Measurements from ENCODE around the gene IRF1.

The IRF1 gene

GRCh38 chr5:132475987-132476875 lies 14.3 kb downstream of the IRF1 start:
- Histone ChIP-seq H3K4me1 (ENCODE audit: control insufficient read depth, insufficient read depth, low read length) (peaks cover 4% of the 10 kb centered on the region), H3K36me3 (ENCODE audit: control insufficient read depth, insufficient read depth, low read length) (no peaks in the 10 kb centered on the region), H3K9me3 (ENCODE audit: control insufficient read depth, insufficient read depth, low read length) (no peaks in the 10 kb centered on the region), H3K9ac (ENCODE audit: low read depth, low read length) (no peak overlapping the region), H3K27me3 (ENCODE audit: control insufficient read depth, insufficient read depth, low read length) (no peaks in the 10 kb centered on the region), H3K4me3 (ENCODE audit: low read depth, low read length) (no peak overlapping the region)

GRCh38 chr5:132475497-132475882 lies 15.1 kb downstream of the IRF1 start:
- H3K4me1 ChIP-seq (ENCODE audit: control insufficient read depth, insufficient read depth, low read length): peaks cover 4% of the 10 kb centered on the region
- H3K27me3 ChIP-seq (ENCODE audit: control insufficient read depth, insufficient read depth, low read length): no peaks in the 10 kb centered on the region
- H3K9ac ChIP-seq (ENCODE audit: low read depth, low read length): no peak overlapping the region
- H3K36me3 ChIP-seq (ENCODE audit: control insufficient read depth, insufficient read depth, low read length): no peaks in the 10 kb centered on the region
- no peak overlapping the region for H3K4me3 ChIP-seq (ENCODE audit: low read depth, low read length)
- H3K9me3 ChIP-seq (ENCODE audit: control insufficient read depth, insufficient read depth, low read length): no peaks in the 10 kb centered on the region

GRCh38 chr5:132474881-132475496 lies 15.6 kb downstream of the IRF1 start:
- peak overlapping the region; percentile 3 for H3K9ac ChIP-seq (ENCODE audit: low read depth, low read length)
- no peak overlapping the region for H3K4me3 ChIP-seq (ENCODE audit: low read depth, low read length)
- peaks cover 4% of the 10 kb centered on the region for H3K4me1 ChIP-seq (ENCODE audit: control insufficient read depth, insufficient read depth, low read length)
- no peaks in the 10 kb centered on the region for H3K9me3 ChIP-seq (ENCODE audit: control insufficient read depth, insufficient read depth, low read length)
- H3K36me3 ChIP-seq (ENCODE audit: control insufficient read depth, insufficient read depth, low read length): no peaks in the 10 kb centered on the region
- no peaks in the 10 kb centered on the region for H3K27me3 ChIP-seq (ENCODE audit: control insufficient read depth, insufficient read depth, low read length)

- Histone ChIP-seq H3K36me3 (ENCODE audit: control insufficient read depth, insufficient read depth, low read length) (no peaks in the 10 kb centered on the region), H3K4me3 (ENCODE audit: low read depth, low read length) (no peak overlapping the region), H3K9me3 (ENCODE audit: control insufficient read depth, insufficient read depth, low read length) (no peaks in the 10 kb centered on the region), H3K9ac (ENCODE audit: low read depth, low read length) (no peak overlapping the region), H3K27me3 (ENCODE audit: control insufficient read depth, insufficient read depth, low read length) (no peaks in the 10 kb centered on the region), H3K4me1 (ENCODE audit: control insufficient read depth, insufficient read depth, low read length) (peaks cover 4% of the 10 kb centered on the region)
Observed at GRCh38 chr5:132474131-132474723, 16.3 kb downstream of the IRF1 start.

- Histone ChIP-seq H3K9ac (ENCODE audit: low read depth, low read length) (no peak overlapping the region), H3K4me3 (ENCODE audit: low read depth, low read length) (no peak overlapping the region), H3K27me3 (ENCODE audit: control insufficient read depth, insufficient read depth, low read length) (no peaks in the 10 kb centered on the region), H3K36me3 (ENCODE audit: control insufficient read depth, insufficient read depth, low read length) (no peaks in the 10 kb centered on the region), H3K4me1 (ENCODE audit: control insufficient read depth, insufficient read depth, low read length) (peaks cover 4% of the 10 kb centered on the region), H3K9me3 (ENCODE audit: control insufficient read depth, insufficient read depth, low read length) (no peaks in the 10 kb centered on the region)
Observed at GRCh38 chr5:132473668-132474067, 16.9 kb downstream of the IRF1 start.

GRCh38 chr5:132473019-132473531 lies 17.5 kb downstream of the IRF1 start:
- Histone ChIP-seq H3K9ac (ENCODE audit: low read depth, low read length) (no peak overlapping the region), H3K27me3 (ENCODE audit: control insufficient read depth, insufficient read depth, low read length) (no peaks in the 10 kb centered on the region), H3K9me3 (ENCODE audit: control insufficient read depth, insufficient read depth, low read length) (no peaks in the 10 kb centered on the region), H3K4me1 (ENCODE audit: control insufficient read depth, insufficient read depth, low read length) (peaks cover 4% of the 10 kb centered on the region), H3K36me3 (ENCODE audit: control insufficient read depth, insufficient read depth, low read length) (no peaks in the 10 kb centered on the region), H3K4me3 (ENCODE audit: low read depth, low read length) (no peak overlapping the region)

- peaks cover 4% of the 10 kb centered on the region for H3K4me1 ChIP-seq (ENCODE audit: control insufficient read depth, insufficient read depth, low read length)
Observed at GRCh38 chr5:132472431-132472830, 18.1 kb downstream of the IRF1 start.

GRCh38 chr5:132471944-132472343 lies 18.6 kb downstream of the IRF1 start:
- Histone ChIP-seq H3K9ac (ENCODE audit: low read depth, low read length) (no peak overlapping the region), H3K4me3 (ENCODE audit: low read depth, low read length) (no peak overlapping the region), H3K4me1 (ENCODE audit: control insufficient read depth, insufficient read depth, low read length) (peaks cover 4% of the 10 kb centered on the region), H3K9me3 (ENCODE audit: control insufficient read depth, insufficient read depth, low read length) (no peaks in the 10 kb centered on the region), H3K27me3 (ENCODE audit: control insufficient read depth, insufficient read depth, low read length) (no peaks in the 10 kb centered on the region), H3K36me3 (ENCODE audit: control insufficient read depth, insufficient read depth, low read length) (no peaks in the 10 kb centered on the region)

More at GRCh38 chr5:132472431-132472830, 18.1 kb downstream of the IRF1 start:
- no peaks in the 10 kb centered on the region for H3K9me3 ChIP-seq (ENCODE audit: control insufficient read depth, insufficient read depth, low read length)
- H3K27me3 ChIP-seq (ENCODE audit: control insufficient read depth, insufficient read depth, low read length): no peaks in the 10 kb centered on the region
- no peak overlapping the region for H3K9ac ChIP-seq (ENCODE audit: low read depth, low read length)
- H3K4me3 ChIP-seq (ENCODE audit: low read depth, low read length): no peak overlapping the region
- no peaks in the 10 kb centered on the region for H3K36me3 ChIP-seq (ENCODE audit: control insufficient read depth, insufficient read depth, low read length)

- peaks cover 4% of the 10 kb centered on the region for H3K4me1 ChIP-seq (ENCODE audit: control insufficient read depth, insufficient read depth, low read length)
- no peaks in the 10 kb centered on the region for H3K9me3 ChIP-seq (ENCODE audit: control insufficient read depth, insufficient read depth, low read length)
- no peaks in the 10 kb centered on the region for H3K36me3 ChIP-seq (ENCODE audit: control insufficient read depth, insufficient read depth, low read length)
- no peaks in the 10 kb centered on the region for H3K27me3 ChIP-seq (ENCODE audit: control insufficient read depth, insufficient read depth, low read length)
- no peak overlapping the region for H3K4me3 ChIP-seq (ENCODE audit: low read depth, low read length)
- H3K9ac ChIP-seq (ENCODE audit: low read depth, low read length): no peak overlapping the region
Observed at GRCh38 chr5:132471151-132471907, 19.2 kb downstream of the IRF1 start.

- Histone ChIP-seq H3K4me3 (ENCODE audit: low read depth, low read length) (no peak overlapping the region), H3K9ac (ENCODE audit: low read depth, low read length) (no peak overlapping the region), H3K27me3 (ENCODE audit: control insufficient read depth, insufficient read depth, low read length) (no peaks in the 10 kb centered on the region), H3K36me3 (ENCODE audit: control insufficient read depth, insufficient read depth, low read length) (no peaks in the 10 kb centered on the region), H3K4me1 (ENCODE audit: control insufficient read depth, insufficient read depth, low read length) (peaks cover 4% of the 10 kb centered on the region), H3K9me3 (ENCODE audit: control insufficient read depth, insufficient read depth, low read length) (no peaks in the 10 kb centered on the region)
Observed at GRCh38 chr5:132470596-132470995, 20.0 kb downstream of the IRF1 start.

GRCh38 chr5:132470010-132470392 lies 20.6 kb downstream of the IRF1 start:
- Histone ChIP-seq H3K27me3 (ENCODE audit: control insufficient read depth, insufficient read depth, low read length) (no peaks in the 10 kb centered on the region), H3K9me3 (ENCODE audit: control insufficient read depth, insufficient read depth, low read length) (no peaks in the 10 kb centered on the region), H3K4me3 (ENCODE audit: low read depth, low read length) (no peak overlapping the region), H3K9ac (ENCODE audit: low read depth, low read length) (no peak overlapping the region), H3K4me1 (ENCODE audit: control insufficient read depth, insufficient read depth, low read length) (peaks cover 6% of the 10 kb centered on the region), H3K36me3 (ENCODE audit: control insufficient read depth, insufficient read depth, low read length) (no peaks in the 10 kb centered on the region)

Measured in iPS-15b (cell line).